ENCODE results near the gene NOL9.

- TF ChIP-seq, protein P1, sequence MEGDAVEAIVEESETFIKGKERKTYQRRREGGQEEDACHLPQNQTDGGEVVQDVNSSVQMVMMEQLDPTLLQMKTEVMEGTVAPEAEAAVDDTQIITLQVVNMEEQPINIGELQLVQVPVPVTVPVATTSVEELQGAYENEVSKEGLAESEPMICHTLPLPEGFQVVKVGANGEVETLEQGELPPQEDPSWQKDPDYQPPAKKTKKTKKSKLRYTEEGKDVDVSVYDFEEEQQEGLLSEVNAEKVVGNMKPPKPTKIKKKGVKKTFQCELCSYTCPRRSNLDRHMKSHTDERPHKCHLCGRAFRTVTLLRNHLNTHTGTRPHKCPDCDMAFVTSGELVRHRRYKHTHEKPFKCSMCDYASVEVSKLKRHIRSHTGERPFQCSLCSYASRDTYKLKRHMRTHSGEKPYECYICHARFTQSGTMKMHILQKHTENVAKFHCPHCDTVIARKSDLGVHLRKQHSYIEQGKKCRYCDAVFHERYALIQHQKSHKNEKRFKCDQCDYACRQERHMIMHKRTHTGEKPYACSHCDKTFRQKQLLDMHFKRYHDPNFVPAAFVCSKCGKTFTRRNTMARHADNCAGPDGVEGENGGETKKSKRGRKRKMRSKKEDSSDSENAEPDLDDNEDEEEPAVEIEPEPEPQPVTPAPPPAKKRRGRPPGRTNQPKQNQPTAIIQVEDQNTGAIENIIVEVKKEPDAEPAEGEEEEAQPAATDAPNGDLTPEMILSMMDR (IDR thresholded peaks at IDR 0.05): no peak
- TF ChIP-seq POLR2A (IDR thresholded peaks at IDR 0.05): no peak
Measured at GRCh38 chr1:6512908-6513280, 41.4 kb downstream of the NOL9 start.
